SK-N-SH treated with all-trans-retinoic acid at 6 μM for 48 hours (cell line): ENCODE results near the gene EDN1.

ENCODE experiments used
- ISL1 ChIP-seq: fragments of 250-450 bp; sonication (Bioruptor Pico); IDR thresholded peaks from 2 replicates; pipeline ENCODE4 v2.1.2; 2022; ENCODE audit warnings: mild to moderate bottlenecking, moderate library complexity
- TOX ChIP-seq: fragments of 250-450 bp; sonication (Bioruptor Pico); IDR thresholded peaks from 2 replicates; pipeline ENCODE4 v1.8.0; 2021; ENCODE audit warnings: mild to moderate bottlenecking, moderate library complexity, borderline replicate concordance
- ZC3H10 ChIP-seq: fragments of 250-450 bp; sonication (Bioruptor Pico); IDR thresholded peaks from 2 replicates; pipeline ENCODE4 v1.5.1; 2021; ENCODE audit warnings: mild to moderate bottlenecking, moderate library complexity
- ZFP3 ChIP-seq: fragments of 250-450 bp; sonication (Bioruptor Pico); IDR thresholded peaks from 2 replicates; pipeline ENCODE4 v1.5.0; 2020; ENCODE audit warnings: mild to moderate bottlenecking, moderate library complexity

GRCh38 chr6:12276930-12277315 lies 13.2 kb upstream of the EDN1 start:
- no peak for TF ChIP-seq TOX (CRISPR knock-in tag)
- no peak for TF ChIP-seq ZFP3 (CRISPR knock-in tag)
- no peak for TF ChIP-seq ISL1 (CRISPR knock-in tag)
- no peak for TF ChIP-seq ZC3H10 (CRISPR knock-in tag)
